Right ventricle myocardium superior (tissue), 1 donor: ENCODE data around the gene FXR2. TPM values are rescaled to one million over a fixed set of nuclear protein-coding genes. Genes with fewer than 3 reads are reported as not detected.

Experiments
- ATAC-seq: fragments of 200-7000 bp; cut with Tn5 transposase; one replicate; pipeline ENCODE4 v1.9.1; 2020; ENCODE audit warnings: mild to moderate bottlenecking; ENCODE audit not compliant: poor library complexity
- DNase-seq: peaks from one replicate; pipeline ENCODE4 v3.0.0-alpha.2; 2020
- intact Hi-C: fragments of 100-400 bp; cut with DNase I; formaldehyde crosslinking; loops from one replicate; pipeline ENCODE4 v1.11.2; 2022
- total RNA-seq: library from RNA; stranded (reverse); fragmentation: NEBNext Ultra II Directional; extraction: Animal tissue kit (Norgen Biotek cat#: 25700); gene quantifications from one replicate; pipeline ENCODE4 v1.2.1, GENCODE V29; 2021
- donor health status: DM: no; HTN: yes; CAD: no; lungs with severe emphysema.

Gene FXR2
- total RNA-seq, 1 donor from 2014 or later, result 101 TPM

GRCh38 chr17:7577327-7578199, 37.1 kb downstream of the FXR2 start:
- ATAC-seq (no peak), DNase-seq (no peak)
- intact Hi-C loops, result no loop called here

GRCh38 chr17:7576432-7576937, 38.2 kb downstream of the FXR2 start:
- ATAC-seq (no peak), DNase-seq (no peak)
- intact Hi-C loops, result no loop called here

- DNase-seq (no peak), ATAC-seq (no peak)
- intact Hi-C loops, result no loop called here
Measured at GRCh38 chr17:7575959-7576358, 38.7 kb downstream of the FXR2 start.

GRCh38 chr17:7575481-7575883, 39.2 kb downstream of the FXR2 start:
- intact Hi-C loops, result no loop called here
- no peak for ATAC-seq

GRCh38 chr17:7574176-7574953, 40.3 kb downstream of the FXR2 start:
- DNase-seq (no peak), ATAC-seq (no peak)
- intact Hi-C loops, result no loop called here

More at GRCh38 chr17:7575481-7575883, 39.2 kb downstream of the FXR2 start:
- no peak for DNase-seq

GRCh38 chr17:7573324-7574080, 41.2 kb downstream of the FXR2 start:
- intact Hi-C loops, result no loop called here
- ATAC-seq (peak; percentile 77), DNase-seq (peak; percentile 92)

GRCh38 chr17:7572588-7573323, 41.9 kb downstream of the FXR2 start:
- ATAC-seq (peak; percentile 94), DNase-seq (peak; percentile 100)
- intact Hi-C loops, result no loop called here

- no peak for DNase-seq
- ATAC-seq, result no peak
- intact Hi-C loops, result no loop called here
Measured at GRCh38 chr17:7572338-7572587, 42.4 kb downstream of the FXR2 start.

- intact Hi-C loops, result no loop called here
- ATAC-seq (no peak), DNase-seq (no peak)
Measured at GRCh38 chr17:7570351-7570750, 44.3 kb downstream of the FXR2 start.

- no peak for ATAC-seq
- intact Hi-C loops, result loop anchor here (10.0 kb wide), 1 partner anchor 215 kb away; the partner anchor contains the start of genes KCTD11 and TMEM95
- no peak for DNase-seq
Measured at GRCh38 chr17:7569571-7569970, 45.1 kb downstream of the FXR2 start.

- no peak for ATAC-seq
- DNase-seq, result no peak
- intact Hi-C loops, result loop anchor here (10.0 kb wide), 1 partner anchor 208 kb away; the partner anchor contains the start of genes KCTD11 and TMEM95
Measured at GRCh38 chr17:7563115-7563869, 51.4 kb downstream of the FXR2 start.

GRCh38 chr17:7562208-7562605, 52.5 kb downstream of the FXR2 start:
- ATAC-seq (no peak), DNase-seq (no peak)
- intact Hi-C loops, result loop anchor here (10.0 kb wide), 1 partner anchor 207 kb away; the partner anchor contains the start of genes KCTD11 and TMEM95

- intact Hi-C loops, result loop anchor here (2.0 to 10.0 kb wide), 2 partner anchors 125 to 207 kb away; partner anchors contain the start of genes KCTD11 and TMEM95
- DNase-seq, result peak; percentile 94
- peak; percentile 90 for ATAC-seq
Measured at GRCh38 chr17:7561589-7562207, 53.0 kb downstream of the FXR2 start, which contains the start of gene SENP3. Gene SENP3, plus strand, starts transcription at chr17:7561919. Its CDS starts 1,158 bp downstream, at chr17:7563077.

- ATAC-seq, result peak; percentile 82
- intact Hi-C loops, result loop anchor here (2.0 to 10.0 kb wide), 2 partner anchors 124 to 206 kb away; partner anchors contain the start of genes KCTD11 and TMEM95
- DNase-seq, result peak; percentile 94
Measured at GRCh38 chr17:7561028-7561575, 53.6 kb downstream of the FXR2 start.

- peak; percentile 73 for DNase-seq
- intact Hi-C loops, result loop anchor here (2.0 to 10.0 kb wide), 2 partner anchors 124 to 206 kb away; partner anchors contain the start of genes KCTD11 and TMEM95
- peak; percentile 44 for ATAC-seq
Measured at GRCh38 chr17:7560172-7561027, 54.3 kb downstream of the FXR2 start.
